Ishikawa (cell line): ENCODE results near the gene SRP14.

ENCODE experiments used
- CEBPB ChIP-seq: IDR thresholded peaks from 2 replicates; pipeline ENCODE4 v1.6.1; 2012
- CREB1 ChIP-seq: IDR thresholded peaks from 2 replicates; pipeline ENCODE4 v1.6.1; 2012; ENCODE audit warnings: low read depth
- EGR1 ChIP-seq: IDR thresholded peaks from 2 replicates; pipeline ENCODE4 v1.6.1; 2012
- EP300 ChIP-seq: IDR thresholded peaks from 2 replicates; pipeline ENCODE4 v1.6.1; 2012; ENCODE audit warnings: borderline replicate concordance
- FOXM1 ChIP-seq: IDR thresholded peaks from 2 replicates; pipeline ENCODE4 v1.6.1; 2012; ENCODE audit warnings: low read depth, borderline replicate concordance
- MAX ChIP-seq: IDR thresholded peaks from 2 replicates; pipeline ENCODE4 v1.6.1; 2012
- NFIC ChIP-seq: IDR thresholded peaks from 2 replicates; pipeline ENCODE4 v1.6.1; 2012
- RAD21 ChIP-seq: IDR thresholded peaks from 2 replicates; pipeline ENCODE4 v1.6.1; 2012; ENCODE audit warnings: low read depth
- REST ChIP-seq: IDR thresholded peaks from 2 replicates; pipeline ENCODE4 v1.6.1; 2012; ENCODE audit warnings: low read depth, mild to moderate bottlenecking
- TAF1 ChIP-seq: IDR thresholded peaks from 2 replicates; pipeline ENCODE4 v1.6.1; 2012; ENCODE audit warnings: low read depth, mild to moderate bottlenecking
- TCF12 ChIP-seq: IDR thresholded peaks from 2 replicates; pipeline ENCODE4 v1.6.1; 2012; ENCODE audit warnings: low read depth
- TEAD4 ChIP-seq: IDR thresholded peaks from 2 replicates; pipeline ENCODE4 v1.6.1; 2012
- YY1 ChIP-seq: IDR thresholded peaks from 2 replicates; pipeline ENCODE4 v1.6.1; 2012; ENCODE audit warnings: low read depth
- ZBTB7A ChIP-seq: IDR thresholded peaks from 2 replicates; pipeline ENCODE4 v1.6.1; 2012; ENCODE audit warnings: low read depth
- TF ChIP-seq, protein P1 (sequence below): IDR thresholded peaks from 2 replicates; pipeline ENCODE4 v1.6.1; 2012

Gene SRP14

DNA sequence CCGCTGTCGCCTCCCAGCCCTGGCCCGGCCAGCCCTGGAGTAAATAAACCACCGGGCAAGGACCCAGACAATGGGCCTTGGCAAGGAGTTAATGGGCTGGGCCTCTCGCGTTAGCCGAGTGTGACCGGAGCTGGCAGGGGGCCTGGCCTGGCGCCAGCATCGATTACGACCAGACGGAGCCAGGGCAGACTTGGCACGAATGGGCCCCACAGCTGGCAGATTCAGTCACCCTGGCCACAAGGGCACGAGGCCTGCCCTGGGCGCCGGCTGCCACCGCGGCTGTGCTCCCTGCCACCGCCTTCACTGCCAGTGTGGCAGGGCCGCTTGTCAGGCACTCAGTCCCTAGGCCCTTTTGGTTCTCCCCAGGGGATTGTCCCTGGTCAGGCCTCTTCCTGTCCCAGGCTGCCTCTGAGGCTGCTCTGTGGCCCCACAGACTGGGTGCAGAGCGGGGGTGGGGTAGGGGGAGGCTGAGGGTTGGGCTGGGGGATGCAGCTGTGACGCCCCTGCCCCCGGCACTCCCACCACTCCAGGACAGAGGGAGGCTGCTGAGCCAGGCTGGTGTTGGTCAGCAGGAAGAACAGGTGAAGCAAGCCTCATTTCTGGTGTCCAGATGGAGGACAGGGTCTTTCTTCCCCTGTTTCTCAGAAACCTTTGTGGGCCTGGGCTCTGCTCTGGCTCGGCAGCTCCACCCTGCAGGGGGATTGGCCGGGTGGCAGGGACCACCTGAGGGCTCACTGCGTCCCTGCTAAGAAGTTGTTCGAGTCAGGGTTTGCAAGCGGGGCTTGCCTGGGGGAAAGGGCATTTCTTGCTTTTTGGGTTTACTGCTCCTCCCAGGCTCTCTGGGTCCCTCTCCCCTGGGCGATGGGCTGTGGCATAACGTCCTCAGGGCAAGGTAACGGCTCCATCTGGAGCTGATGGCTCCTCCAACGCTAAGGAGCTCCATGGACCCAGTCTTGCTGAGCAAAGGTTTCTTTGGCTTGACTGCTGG lies 30.5 kb upstream of the SRP14 start:
- peak; percentile 56; the same call in 1 of the 2 replicates for TF ChIP-seq CEBPB
- TF ChIP-seq EGR1: no peak; the same call in 1 of the 2 replicates
- TF ChIP-seq NFIC: peak; percentile 100
- peak; percentile 40; the same call in 1 of the 2 replicates for TF ChIP-seq RAD21
- TF ChIP-seq TEAD4: peak; percentile 72
- peak; percentile 79 for TF ChIP-seq FOXM1
- TF ChIP-seq EP300: peak; percentile 96
- peak; percentile 93 for TF ChIP-seq MAX
- peak; percentile 98 for TF ChIP-seq TCF12
- no peak for TF ChIP-seq ZBTB7A
- TF ChIP-seq, protein P1, sequence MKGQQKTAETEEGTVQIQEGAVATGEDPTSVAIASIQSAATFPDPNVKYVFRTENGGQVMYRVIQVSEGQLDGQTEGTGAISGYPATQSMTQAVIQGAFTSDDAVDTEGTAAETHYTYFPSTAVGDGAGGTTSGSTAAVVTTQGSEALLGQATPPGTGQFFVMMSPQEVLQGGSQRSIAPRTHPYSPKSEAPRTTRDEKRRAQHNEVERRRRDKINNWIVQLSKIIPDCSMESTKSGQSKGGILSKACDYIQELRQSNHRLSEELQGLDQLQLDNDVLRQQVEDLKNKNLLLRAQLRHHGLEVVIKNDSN: peak; percentile 59
- no peak for TF ChIP-seq REST
- peak; percentile 50 for TF ChIP-seq YY1
- TF ChIP-seq TAF1: no peak
- peak; percentile 25; the same call in 1 of the 2 replicates for TF ChIP-seq CREB1

DNA sequence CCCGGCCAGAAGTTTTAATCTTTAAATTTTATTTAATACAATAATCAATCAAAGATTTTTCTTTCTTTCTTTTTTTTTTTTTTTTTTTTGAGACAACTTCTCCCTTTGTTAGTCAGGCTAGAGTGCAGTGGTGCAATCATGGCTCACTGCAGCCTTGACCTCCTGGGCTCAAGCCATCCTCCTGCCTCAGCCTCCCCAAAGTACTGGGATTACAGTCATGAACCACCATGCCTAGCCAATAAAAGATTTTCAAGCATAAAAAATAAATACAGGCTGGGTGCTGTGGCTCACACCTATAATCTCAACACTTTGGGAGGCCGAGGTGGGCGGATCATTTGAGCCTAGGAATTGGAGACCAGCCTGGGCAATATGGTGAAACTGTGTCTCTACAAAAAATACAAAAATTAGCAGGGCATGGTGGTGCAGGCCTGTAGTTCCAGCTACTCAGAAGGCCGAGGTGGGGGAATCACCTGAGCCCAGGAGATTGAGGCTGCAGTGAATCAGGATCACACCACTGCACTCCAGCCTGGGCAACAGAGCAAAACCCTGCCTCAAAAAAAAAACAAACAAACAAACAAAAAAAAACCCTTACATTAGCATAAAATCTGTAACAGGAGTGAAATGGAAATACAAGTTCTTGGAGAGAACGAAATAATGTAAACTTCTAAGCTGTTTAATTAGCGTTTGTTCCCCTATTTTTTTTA lies 29.1 kb upstream of the SRP14 start:
- TF ChIP-seq TCF12 (no peak), MAX (no peak), TAF1 (no peak), RAD21 (no peak), NFIC (0 out of 2 replicates have a peak, but pooled peaks have one; percentile 11), YY1 (no peak), EGR1 (no peak)
- TF ChIP-seq, protein P1: no peak

DNA sequence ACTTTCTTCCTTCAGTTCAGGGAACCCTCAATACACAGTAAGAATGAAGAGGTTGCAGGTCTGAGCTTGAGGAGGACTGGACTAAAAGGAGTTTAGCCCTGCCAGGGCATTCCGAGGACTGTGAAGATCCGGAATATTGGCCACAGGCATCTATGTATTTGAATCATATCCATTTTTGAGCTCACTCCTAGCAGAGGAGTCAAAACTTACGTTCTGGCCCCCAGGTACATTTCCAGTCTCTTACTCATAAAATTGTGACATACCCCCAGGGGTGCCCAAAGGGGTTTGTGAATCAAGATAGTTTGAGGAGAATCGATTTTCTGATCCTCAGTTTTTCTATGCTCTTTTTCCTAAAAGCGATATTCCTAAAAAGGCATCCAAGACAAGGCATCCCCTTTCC lies 27.6 kb upstream of the SRP14 start:
- no peak for TF ChIP-seq EGR1
- TF ChIP-seq TCF12: no peak
- TF ChIP-seq, protein P1: no peak
- no peak for TF ChIP-seq CREB1
- TF ChIP-seq TEAD4: no peak
- no peak for TF ChIP-seq TAF1
- TF ChIP-seq NFIC: no peak
- no peak for TF ChIP-seq EP300
- TF ChIP-seq CEBPB: no peak
- no peak for TF ChIP-seq REST
- no peak for TF ChIP-seq FOXM1
- no peak for TF ChIP-seq YY1
- TF ChIP-seq ZBTB7A: no peak
- TF ChIP-seq RAD21: no peak
- TF ChIP-seq MAX: no peak

GRCh38 chr15:40065166-40065565 lies 26.2 kb upstream of the SRP14 start:
- TF ChIP-seq NFIC: no peak
- no peak for TF ChIP-seq REST
- no peak for TF ChIP-seq RAD21
- TF ChIP-seq ZBTB7A: no peak
- no peak for TF ChIP-seq EP300
- TF ChIP-seq FOXM1: no peak
